HG02870 (cell line): Measurements from ENCODE around the gene ZAP70.

ENCODE experiments used
- ATAC-seq: cut with Tn5 transposase; IDR thresholded peaks from one replicate; pipeline ENCODE4 v1.9.1; 2021; ENCODE audit warnings: mild to moderate bottlenecking, moderate library complexity; ENCODE audit not compliant: unreplicated experiment

ZAP70 gene

DNA sequence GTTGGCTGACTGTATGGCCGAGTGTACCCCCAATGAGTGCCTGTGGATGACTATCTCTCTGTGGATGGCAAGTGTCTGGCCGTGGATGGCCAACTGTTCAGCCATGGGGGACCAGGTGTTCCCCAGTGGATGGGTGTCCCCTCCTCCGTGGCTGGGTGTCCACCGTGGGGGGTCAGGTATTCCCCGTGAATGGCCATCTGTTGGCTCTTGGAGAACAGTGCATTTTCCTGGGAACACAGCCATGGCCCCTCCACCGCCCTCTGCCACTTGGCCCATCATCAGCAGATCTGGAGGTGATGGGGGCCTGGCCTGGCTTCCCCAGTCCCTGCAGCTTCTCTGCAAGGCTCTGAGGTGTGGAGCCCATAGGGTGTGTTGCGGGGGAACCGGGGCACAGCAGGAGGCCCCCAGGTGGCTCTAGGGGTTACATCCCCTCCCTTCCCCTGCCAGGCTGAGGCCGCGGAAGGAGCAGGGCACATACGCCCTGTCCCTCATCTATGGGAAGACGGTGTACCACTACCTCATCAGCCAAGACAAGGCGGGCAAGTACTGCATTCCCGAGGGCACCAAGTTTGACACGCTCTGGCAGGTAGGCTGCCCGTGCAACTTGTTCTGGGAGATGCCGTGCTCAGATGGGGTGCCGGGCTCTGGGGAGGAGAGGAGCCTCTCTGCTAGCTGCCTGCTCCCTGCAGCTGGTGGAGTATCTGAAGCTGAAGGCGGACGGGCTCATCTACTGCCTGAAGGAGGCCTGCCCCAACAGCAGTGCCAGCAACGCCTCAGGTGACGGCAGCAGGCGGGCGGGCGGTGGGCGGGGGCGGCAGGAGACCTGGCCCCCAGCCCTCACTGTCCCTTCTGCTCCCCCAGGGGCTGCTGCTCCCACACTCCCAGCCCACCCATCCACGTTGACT, 19.3 kb downstream of the ZAP70 start:
- ATAC-seq, result no peak

DNA sequence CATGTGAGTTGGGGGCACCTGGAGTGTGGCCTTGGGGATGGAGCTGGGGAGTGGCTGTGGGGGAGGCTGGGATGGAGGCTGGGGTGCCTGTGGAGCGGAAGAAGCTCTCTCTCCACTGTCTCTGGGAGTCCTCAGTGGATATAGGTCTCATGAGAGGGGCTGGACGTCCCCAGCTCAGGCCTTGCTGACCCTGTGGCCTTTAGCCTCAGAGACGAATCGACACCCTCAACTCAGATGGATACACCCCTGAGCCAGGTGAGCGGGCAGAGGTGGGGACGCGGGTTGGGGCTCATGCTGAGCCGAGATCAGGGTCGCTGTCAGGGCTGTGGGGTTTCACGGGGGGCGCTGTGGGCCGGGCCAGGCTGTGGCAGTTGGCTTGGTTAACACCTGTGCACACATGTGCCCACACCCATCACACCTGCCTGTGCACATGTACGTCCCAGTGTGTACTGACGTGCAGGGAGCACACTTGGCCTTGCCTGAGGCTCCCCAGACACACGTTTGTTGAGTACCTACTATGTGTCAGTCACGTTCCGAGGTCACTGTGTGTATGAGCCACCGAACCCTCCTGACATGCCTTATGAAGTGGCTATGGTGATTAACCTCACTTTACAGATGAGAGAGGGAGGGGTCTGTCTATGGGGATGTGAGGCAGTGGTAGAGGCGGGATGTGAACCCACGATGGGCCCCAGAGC, 20.1 kb downstream of the ZAP70 start:
- no peak for ATAC-seq

GRCh38 chr2:97734061-97735051, 21.0 kb downstream of the ZAP70 start:
- no peak for ATAC-seq

GRCh38 chr2:97735161-97735561, 21.8 kb downstream of the ZAP70 start:
- ATAC-seq, result no peak

DNA sequence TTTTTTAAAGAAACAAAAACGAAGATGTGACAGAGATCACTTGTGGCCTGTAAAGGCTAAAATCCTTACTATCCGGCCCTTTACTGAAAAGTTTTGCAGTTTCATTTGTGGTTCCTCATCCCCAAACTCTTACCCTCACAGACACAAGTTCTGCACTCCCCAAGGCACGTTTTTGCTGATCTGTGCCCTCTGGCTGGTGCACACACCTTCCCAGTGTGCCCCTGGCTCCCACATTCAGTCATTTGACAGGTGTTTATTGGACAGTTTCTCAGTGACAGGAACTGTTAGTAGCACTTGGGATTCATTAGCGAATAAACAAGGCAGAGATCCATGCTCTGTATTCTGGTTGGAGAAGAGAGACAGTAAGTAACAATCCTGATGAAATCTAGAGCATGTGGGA, 22.8 kb downstream of the ZAP70 start:
- no peak for ATAC-seq

- no peak for ATAC-seq
Measured at GRCh38 chr2:97736608-97737330, 23.4 kb downstream of the ZAP70 start.

- ATAC-seq, result no peak
Measured at GRCh38 chr2:97737421-97738178, 24.2 kb downstream of the ZAP70 start.

DNA sequence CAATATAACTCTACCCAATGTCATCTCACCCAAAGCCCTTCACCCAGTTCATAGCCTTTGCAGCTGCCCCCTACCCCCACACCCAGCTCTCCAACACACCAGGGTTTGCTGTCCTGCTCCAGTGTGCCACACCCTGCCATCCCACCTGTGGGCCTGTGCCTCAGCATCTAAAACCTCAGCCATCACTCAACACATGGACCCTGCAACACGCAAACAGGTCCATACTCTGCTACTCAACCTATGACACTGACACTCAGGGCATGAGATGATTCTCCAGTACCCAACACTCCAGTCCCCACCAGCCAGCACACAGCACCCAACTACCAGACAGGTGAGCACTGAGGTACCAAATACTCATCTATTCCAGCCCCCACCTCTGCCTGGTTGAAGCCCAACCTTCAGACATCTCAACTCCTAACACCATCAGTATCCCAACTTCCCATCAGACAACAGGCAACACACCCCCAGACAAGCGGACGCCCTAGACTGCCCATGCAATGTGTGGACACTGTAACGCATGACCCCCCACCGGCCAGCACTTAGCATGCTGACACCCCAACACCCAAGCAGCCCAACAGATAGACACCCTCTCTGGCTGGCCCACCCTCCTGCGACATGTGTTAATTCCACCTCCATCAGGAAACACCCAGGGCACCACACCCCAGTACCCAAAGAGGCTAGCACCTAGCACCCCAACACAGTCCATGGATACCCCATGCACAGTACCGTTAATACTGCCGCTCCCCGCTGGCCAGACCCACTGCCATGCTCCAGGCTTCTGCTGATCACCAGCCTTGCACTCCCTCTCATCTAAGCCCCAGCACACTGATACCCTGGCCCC, 25.0 kb downstream of the ZAP70 start:
- no peak for ATAC-seq

- no peak for ATAC-seq
Measured at GRCh38 chr2:97739020-97739892, 25.9 kb downstream of the ZAP70 start.

DNA sequence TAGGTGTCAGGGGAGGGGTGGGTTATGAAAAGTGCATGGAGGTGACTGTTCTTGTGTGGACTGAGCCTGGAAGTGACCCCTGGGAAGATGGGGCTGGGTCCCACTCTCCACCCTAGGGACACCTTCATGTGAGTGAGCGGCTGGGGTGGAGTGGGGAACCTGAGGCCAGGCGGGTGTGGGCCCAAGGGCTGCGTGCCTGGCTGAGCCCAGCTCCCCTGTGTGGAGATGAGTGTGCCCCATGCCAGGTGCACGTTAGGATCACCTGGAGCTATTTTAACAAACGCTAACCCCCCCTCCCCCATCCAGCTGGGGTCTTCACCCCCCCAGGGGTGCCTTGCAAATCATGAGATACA, 26.5 kb downstream of the ZAP70 start:
- no peak for ATAC-seq

DNA sequence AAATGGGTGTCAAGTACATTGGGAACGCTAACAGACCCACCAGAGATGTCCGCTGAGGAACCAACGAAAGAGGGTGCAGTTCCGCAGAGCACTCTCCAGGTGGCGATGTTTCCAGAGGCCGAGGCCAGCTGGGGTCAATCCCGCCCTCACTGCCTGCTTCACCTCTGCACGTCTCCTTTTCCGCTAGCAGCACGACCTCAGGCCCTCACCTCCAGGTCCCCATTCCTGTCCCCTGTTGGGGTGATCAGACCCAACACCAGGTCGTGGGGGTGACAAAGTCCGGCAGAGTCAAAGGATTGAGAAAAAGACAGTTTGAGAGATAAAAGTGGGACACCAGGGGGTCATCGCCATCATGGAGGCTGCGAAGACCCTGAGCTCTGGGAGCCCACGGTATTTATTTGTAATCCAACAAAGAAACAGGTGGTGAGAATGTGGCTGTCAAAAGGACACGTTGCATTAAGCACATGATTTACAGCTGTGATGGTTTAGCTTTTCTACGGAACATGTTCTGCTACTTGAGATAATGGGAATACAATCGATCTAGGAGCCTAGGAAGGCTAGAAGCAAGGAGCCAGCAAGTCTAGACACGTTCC, 27.3 kb downstream of the ZAP70 start:
- no peak for ATAC-seq

DNA sequence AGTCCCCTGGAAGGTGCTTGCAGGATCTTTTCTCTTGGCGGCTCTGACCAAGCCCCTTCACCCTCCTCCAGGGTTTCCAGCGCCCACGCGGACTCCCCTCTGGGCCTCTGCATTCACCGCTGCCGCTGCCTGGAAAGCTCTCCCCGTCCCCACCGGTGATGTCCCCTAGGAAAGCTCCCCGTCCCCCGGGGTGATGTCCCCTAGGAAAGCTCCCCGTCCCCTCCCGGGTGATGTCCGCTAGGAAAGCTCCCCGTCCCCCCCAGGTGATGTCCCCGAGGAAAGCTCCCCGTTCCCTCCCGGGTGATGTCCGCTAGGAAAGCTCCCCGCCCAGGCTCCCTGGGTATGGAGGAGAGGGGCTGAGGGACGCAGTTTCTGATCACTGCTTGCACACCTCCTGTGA, 27.9 kb downstream of the ZAP70 start:
- no peak for ATAC-seq

GRCh38 chr2:97741686-97742085, 28.3 kb downstream of the ZAP70 start:
- no peak for ATAC-seq

DNA sequence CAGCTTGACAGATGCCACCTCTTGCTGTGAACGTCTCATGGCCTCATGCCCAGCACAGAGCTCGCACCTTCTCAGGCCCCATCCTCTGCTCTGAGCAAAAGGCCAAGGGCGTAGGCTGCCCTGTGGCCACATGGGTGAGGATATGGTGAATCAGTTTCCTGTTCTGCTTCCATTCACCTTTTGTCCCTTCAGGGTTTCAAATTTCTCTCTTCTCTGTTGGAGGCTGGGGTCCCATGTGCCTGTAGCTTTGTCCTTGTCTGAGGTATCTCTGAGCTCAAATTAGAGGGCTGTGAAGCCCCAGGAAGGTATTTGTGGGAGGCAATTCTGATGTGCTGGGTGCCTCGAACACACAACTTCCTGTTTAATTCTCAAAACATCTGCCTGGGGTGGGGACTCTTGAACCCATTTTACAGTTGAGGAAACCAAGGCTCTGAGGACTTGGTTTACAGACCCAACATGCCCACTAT, 29.0 kb downstream of the ZAP70 start:
- no peak for ATAC-seq

- no peak for ATAC-seq
Measured at GRCh38 chr2:97743913-97744312, 30.5 kb downstream of the ZAP70 start.

DNA sequence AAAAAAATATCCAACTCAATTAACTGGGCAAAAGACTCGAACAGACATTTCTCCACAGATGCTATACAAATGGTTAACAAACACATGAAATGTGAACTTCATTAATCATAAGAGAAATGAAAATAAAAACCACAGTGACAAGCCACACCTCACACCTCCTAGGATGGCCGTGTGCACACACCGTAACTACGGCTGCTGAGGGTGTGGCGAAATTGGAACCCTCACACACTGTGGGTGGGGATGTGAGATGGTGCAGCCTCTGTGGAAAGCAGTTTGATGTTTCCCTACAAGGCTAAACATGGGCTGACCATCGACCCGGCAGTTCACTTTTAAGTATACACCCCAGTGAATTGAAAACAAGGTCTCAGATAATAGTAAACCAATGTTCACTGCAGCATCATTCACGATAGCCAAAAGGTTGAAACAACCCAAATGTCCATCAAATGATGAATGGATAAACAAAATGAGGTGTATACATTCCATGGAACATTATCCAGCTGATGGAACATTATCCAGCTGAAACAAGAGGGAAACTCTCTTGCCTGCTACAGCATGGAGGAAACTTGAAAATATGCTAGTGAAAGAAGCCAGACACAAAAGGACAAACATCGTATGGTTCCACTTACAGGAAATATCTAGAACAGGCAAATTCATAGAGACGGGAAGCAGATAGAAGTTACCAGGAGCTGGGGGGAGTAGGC, 32.2 kb downstream of the ZAP70 start:
- no peak for ATAC-seq

DNA sequence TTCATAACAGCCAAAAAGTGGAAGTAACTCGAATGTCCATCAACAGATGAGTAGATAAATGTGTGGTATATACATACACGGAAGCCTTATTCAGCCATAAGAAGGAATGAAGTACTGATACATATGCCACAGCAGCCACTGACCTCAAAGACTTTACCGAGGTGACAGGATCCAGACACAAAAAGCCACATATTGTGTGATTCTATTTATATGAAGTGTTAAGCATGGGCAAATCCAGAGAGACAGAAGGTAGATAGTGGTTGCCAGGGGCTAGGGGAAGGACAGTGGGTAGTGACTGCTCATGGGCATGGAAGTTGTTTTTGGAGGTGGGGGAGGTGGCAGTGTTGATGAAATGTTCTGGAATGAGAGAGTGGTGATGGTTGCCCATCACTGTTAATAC, 33.9 kb downstream of the ZAP70 start:
- ATAC-seq, result no peak
